CD4-positive, alpha-beta T cell treated with Interleukin-17A for 4 hours (primary cell): ENCODE results near the gene MYH7.

Experiments
- DNase-seq: peaks from one replicate; pipeline ENCODE4 v3.0.0-alpha.2; 2020; ENCODE audit warnings: mixed read lengths

Gene MYH7

DNA sequence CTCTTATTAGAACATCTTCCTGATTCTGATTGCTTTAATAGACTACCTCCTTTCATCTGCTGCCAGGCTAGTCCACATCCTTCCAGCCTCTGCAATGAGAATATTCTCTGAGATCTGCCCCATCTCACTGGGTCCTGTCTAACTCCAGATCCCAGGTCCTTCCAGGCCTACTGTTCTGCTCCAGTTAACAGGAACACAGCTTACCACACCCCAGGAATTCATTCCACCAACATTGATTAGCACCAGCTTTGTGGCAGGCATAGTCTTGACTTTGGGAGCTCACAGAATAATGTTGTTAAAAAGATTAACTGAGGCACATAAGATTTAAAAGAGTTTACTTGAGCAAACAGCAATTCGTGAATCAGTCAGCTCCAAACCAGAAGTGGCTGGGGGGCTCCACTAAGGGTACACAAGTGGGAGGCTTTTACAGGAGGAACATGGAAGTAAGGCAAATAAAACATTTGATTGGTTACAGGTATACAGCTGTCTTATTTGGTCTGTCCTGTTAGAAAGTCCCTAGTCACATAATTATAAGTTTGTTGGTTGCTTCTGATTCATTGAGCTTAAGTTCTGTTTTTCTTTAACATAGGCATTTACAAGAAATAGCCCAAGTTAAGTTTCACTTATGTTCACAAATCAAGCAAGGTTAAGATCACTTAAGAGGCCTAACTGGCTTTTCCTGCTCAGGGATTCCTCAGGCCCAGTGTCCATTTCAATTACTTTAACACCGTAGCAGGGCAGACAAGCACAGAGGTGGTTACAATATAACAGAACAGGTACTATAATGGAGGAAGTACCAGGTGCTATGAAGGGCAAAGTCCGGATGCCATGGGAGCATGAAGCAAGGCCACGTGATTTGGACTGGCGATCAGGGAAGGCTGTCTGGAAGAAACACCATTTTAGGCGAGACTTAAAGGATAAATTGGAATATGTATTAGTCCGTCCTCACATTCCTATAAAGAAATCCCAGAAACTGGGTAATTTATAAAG lies 12.2 kb upstream of the MYH7 start:
- DNase-seq, result no peak

DNA sequence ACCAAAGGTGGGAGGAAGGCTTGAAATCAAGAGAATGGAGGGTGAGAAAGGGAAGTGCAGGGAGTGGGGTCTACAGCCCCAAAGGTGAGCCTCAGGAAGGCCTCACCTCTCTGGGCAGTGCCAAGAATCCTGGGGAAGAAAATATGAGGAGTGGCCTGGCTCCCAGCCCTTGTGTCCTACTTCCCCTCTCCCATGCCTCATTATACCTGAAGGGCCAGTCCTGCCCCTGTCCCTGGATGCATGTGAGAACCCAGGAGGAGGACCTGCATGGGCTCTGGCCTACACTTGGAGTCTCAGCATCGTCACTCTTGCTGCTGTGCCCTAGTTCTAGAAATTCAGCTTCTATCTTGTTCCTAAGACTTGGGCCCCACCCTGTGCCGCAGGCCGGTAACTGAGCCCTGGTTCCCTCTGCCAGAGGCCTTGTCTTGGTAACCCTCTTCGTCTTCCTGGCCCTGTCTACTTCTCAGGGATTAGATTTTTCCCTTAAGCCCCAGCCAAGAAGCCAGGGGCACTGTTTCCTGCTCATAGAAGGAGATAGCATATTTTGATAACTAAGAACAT lies 10.9 kb upstream of the MYH7 start:
- no peak for DNase-seq

DNA sequence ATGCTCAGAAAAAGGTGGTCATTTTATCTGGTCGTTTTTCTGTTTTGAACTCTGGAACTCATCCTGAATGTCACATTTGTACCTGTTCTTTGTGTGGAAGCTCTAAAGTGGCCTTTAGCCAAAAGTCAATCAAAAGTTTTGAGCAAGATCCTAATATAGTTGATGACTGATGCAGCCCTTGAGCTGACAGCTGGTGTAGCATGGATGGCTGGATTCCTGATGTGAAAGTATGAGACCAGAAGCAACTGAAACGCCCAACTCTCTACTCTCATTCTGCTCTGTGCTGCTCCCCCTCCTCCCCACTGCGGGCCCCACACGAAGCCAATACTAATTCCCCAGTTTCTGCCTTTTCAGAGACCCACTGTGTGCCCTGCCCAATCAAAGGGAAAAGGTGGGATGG lies 10.3 kb upstream of the MYH7 start:
- DNase-seq, result no peak

DNA sequence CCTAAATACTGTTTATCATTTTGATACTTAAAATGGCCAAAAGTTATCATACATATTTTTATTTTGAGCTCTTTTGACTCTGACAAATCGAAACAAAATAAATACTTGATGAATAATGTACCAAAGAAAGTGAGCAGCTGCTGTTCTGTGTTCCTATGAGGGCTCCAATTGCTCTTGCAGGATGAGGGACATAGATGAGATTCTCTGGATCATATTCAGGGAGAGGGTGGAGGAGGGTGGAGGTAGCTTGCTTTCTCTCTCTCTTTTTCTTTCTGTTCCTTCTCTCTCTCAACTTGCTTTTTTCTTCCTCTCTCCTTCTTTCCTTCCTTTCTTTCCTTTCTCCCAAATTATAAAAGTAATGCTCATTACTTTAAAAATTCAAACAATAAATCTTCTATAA lies 8.9 kb upstream of the MYH7 start:
- DNase-seq, result no peak

DNA sequence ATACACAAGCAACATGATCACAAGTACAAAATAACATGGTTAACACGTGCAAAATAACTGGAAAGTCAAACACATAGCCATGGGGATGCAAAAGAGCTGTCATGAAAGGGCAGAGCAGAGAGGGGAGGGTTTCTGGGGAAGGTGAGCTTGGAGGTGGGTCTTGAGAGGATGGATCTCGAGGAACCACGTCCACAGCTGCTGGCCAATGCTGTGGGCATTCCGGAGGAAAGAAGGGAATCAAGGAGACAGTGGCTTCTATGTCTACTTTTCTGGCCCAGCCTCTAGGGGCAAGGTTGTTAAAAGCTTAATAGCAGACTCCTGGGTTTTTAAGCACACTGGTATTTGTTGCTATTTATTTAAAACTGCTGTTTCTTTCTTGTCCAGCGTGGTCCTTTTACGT lies 8.4 kb upstream of the MYH7 start:
- no peak for DNase-seq

DNA sequence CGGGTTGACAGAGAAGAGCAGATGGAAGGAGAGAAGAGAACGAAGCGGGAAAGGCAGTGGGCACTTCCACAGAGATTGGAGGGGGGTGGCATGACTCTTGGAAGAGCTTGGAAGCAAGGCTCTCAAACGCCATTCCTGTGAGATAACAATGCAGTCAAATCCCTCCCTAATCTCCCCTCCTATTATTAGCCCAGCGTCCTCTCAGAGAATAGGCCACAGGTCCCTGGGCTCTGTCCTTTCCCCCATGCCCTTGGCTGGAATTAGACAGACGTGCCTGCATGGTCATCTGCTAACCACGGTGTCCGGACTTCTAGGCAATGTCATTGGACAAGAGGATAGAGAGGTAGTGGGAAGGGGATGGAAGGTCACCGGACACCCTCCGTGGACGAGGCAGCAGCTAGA lies 8.0 kb upstream of the MYH7 start:
- no peak for DNase-seq

DNA sequence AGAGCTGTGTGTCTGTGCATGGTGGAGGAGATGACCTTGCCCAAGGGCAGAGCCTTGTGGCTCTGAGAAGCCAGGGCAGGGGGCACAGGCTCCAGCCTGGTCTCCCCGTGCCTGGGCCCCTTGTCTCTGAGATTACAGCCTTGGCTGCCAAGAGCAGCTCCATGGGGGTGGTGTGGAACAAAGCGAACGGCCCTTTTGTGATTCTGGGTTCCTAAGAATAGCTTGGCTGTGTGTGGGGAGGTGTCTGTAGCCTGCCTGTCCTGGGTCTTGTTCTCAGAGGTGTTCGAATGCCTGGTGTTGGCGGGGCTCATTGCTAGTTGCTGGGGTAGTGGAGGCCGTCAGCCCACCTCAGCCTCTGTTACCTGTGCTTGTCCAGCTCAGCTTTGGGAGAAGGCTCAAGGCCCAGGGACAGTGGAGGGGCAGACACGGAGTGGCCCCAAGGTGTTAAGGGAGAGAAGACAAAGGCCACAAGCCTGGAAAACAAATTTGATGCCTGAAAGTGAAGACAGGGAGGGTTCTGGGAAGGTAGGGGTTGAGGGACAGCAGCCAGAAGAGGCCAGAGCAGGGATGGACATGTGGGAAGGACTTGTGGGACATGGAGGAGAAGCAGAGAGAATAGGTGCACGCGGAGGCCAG lies 7.4 kb upstream of the MYH7 start:
- no peak for DNase-seq

DNA sequence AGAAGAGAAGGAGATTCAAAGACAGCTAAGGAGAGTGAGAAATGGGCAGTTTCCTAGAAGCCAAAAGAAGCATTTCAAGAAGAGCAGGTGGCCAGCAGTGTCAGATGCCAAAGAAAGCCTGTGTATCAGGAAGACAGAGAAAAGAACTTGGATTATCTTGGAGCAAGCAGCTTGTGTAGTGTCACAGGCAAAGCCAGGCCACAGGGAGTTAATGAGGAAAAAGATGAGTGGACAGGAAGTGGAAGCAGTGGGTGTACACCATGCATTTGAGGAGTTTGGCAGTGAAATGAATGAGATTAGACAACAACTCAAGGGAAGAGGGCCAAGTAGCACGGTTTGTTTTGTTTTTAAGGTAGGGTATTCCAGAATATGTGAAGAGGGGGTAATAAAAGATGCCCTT lies 5.6 kb upstream of the MYH7 start:
- no peak for DNase-seq

DNA sequence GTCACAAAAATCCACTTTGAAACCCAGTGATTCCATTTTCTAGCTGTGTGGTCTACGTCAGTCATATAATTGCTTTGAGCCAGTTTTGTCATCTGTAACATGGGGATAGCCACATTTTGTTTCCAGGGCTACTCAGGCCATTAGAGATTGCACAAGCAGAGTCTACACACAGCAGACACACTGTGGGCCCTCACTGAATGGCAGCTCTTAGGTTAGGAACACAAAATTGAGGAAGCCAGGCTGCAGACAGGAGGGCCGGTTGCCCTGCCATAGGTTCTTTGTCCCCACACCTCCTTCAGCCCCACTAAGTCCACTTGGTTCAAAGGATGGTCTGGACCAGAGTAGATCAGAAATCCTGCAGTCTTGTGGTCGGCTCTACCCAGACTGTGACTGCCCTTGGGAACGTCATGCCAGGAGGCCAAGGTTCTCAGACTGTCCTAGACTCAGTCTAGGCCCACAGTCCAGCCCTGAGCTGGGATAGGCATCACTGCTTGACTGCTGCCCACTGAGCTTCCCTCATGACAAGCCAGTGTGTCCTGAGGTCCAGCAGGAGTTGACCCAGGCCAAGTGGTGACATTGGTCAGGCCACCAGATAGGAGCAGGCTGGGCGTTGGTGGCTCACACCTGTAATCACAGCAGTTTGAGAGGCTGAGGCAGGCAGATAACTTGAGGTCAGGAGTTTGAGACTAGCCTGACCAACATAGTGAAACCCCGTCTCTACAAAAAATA lies 3.8 kb upstream of the MYH7 start:
- no peak for DNase-seq

DNA sequence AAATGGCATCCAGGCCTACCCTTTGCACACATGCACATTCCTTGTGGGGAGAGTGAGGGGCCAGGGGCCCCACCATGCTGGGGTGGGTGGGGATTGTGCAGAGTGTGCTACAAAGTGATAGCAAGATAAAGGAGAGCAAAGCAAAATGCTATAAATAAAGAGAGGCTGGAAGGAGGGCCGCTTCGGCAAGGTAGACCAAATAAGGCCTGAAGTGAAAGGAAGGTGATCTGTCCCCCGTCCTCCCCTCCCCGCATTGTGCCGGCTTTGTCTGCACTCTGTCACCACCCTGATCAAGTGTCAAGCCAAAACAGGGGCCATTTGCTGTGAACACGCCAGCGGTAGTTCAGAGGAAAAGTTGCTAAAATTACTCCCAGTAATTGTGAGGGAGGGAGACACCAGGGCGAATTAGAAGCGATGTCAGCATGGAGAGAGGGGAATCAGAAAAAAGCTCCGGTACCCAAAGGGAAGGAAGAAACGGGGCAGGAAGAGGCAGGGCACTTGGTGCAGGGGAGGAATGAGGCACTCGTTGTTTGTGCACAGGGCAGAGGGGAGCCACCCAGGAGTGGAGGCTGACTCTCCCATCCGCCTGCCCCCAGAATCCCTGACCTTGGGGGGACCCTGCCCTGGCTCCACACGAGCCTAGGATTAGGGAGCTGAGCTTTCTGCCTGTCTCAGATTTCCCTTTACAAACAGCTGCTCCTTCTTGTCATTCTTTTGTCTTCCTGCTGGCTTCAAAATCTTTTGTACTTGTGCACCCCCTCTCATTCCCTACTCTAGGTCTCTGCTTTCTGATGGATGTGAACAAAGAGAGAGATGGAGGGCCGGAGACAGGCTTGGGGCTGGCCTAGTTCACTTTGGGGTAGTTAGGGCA lies 2.9 kb upstream of the MYH7 start:
- no peak for DNase-seq

DNA sequence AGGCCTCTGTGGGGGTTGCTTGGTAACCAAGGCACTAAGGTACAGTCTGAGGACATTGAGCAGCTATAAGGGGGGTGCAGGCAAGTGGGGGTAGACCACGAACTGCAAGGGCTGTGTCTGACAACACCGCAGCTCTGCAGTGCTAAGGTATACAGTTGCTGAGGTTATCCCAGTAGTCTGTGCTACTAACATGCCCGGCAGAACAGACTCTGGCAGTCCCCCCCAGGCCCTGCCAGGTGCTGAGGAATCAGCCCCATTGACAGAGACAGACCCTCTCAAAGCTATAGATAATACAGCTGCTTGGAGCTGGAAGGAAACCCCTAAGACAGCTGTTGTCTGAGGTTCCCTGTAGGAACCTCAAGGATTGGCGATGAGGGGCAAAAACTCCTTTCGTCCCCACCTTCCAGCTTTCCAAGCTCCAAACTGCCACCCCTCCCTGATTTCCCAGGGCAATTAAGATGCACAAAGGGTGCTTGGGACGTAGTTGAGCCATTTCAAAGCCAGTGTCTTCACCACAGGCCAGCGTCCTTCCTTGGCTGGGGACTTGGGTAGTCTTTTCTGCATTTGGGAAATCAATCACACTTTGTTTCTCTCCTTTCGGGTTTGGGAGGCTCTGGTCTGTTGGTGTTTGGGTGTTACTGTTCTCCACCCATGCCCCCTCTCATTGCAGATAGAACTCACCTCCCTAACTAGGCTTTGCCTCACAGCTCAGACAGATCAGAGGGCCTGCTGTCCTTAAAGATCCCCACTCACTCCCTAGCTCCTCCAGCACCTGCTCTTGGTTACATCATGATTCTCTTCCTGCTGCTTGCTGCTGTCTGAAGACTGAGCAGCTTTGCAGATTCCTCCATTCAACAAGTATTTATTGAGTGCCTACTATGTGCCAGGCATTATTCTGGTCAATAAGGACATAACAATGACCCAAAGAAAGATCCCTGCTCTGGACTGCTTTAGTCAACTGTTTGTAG lies 2.0 kb upstream of the MYH7 start:
- DNase-seq, result no peak

DNA sequence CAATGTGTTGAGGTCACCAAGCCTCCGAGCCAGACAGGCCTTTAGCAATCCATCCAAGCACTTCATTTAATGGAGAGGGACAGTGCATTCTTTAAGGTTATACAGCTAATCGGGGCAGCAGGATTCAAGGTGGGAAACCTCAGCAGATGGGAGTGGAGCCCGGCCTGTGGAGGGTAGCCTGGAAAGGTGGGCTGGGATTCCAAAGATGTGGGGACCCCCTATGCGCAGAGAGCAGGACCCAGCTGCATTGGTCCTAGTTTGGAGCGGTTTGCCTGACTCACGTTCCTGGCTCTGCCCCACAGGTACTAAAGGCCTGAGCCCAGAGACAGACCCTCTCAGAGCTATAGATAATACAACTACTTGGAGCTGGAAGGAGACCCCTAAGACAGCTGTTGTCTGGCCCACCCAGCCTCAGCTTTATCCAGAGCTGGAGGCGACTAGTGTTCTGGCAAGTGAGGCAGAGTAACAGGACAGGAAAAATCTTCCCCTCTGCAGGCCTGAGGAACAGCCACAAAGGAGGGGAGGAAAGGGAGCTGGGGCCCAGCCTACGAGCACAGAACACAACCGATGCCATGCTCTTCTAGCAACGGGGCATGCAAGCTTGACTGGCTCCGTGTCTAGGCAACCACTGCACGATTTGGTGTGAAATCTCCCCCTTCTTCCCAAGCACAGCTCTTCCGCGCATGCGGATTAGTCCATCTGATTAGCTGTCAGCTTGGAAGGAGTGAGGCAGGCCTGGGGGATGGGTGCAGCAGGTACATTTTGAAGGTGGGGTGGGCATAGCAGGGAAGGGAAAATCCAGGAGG lies 1.1 kb upstream of the MYH7 start:
- DNase-seq, result no peak

DNA sequence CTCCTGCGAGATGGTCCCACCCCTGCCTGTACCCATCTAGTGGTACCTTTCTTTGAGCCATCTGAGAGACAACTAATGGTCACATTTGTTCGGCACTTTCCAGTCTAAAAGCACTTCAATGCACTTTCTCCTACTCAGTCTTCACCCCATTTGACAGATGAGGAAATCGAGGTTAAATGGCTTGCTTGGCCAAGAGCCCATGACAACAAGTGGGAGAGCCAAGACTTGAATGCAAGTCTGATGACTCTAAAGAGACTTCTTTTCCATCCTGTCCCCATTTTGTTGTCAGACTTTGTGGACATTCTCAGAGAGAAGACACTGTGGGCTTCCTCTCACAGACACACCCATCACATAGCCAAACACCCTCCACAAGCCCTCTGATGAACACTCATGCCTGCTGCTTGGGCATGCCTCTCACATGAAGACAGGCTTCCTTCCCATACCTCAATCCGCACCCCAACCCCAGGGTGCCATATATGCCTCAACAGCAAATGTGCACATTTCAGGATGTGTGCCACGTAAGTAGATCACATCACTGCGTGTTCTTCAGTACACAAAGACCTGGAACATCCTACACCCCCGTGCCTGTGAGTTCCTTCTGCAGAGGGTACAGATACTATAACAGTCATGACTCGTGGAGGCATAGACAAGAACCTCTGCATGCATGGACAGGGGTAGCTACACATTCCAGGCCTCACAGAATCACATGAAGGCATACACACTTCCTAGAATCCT lies 805 bp downstream of the MYH7 start:
- DNase-seq, result no peak

DNA sequence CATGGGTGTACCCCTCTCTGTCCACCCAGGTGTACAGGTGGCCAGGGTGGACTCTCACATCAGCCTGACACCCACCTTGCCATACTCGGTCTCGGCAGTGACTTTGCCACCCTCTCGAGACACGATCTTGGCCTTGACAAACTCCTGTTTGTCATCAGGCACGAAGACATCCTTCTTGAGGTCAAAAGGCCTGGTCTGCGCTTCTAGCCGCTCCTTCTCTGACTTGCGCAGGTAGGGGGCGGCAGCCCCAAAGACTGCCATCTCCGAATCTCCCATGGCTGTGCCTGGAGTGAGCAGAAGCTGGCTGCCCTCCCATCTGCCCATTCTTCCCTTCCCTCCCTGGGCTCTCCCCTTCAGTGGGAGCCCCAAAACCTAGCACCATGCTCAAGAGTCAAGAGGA lies 2.0 kb downstream of the MYH7 start:
- no peak for DNase-seq

DNA sequence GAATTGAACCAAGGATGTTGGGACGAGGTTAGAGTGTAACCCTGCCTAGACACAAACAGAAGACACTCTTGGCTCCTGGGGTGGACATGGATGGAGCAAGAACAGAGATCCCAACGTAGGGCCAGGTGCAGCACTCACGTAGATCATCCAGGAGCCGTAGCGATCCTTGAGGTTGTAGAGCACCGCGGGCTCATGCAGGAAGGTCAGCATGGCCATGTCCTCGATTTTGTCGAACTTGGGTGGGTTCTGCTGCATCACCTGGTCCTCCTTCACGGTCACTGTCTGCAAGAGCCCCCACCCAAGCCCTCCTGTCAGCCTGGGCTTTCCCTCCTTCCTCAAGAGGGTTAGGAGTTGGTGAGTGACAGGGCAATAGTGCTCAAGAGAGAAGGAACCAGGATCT lies 2.5 kb downstream of the MYH7 start:
- DNase-seq, result no peak

DNA sequence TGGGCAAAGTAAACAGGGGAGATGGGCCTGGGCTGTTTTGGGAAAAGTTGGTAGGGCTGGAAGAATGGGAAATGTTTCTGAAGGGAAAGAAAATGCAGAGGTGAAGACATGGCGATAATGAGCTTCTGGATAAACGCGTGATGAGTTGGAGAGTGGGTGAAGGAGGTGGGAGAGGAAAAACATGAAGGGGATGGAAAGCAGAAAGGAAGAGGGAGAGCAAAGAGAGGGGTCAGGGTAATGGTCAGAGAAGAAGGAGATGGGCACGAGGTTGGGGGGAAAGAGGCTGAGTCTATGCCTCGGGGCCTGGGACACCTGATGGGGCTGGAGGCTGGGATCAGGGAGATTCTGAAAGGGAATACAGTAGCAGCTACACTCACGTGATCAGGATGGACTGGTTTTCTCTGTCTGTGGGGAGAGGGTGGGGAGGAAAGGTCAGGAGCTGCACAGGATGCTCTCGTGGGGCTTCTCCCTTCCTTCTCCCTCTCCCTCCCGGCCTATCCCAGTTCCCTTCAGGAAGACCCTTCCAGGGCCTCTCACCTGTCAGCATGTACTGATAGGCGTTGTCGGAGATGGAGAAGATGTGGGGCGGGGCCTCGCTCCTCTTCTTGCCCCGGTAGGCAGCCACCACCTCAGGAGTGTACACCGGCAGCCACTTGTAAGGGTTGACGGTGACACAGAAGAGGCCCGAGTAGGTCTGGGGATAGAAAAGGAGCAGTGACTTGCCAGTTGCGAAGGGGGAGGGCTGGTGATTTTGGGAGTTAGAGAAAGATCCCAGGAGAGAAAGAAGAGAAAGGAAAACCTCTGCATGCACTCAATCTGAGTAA lies 3.1 kb downstream of the MYH7 start:
- no peak for DNase-seq

DNA sequence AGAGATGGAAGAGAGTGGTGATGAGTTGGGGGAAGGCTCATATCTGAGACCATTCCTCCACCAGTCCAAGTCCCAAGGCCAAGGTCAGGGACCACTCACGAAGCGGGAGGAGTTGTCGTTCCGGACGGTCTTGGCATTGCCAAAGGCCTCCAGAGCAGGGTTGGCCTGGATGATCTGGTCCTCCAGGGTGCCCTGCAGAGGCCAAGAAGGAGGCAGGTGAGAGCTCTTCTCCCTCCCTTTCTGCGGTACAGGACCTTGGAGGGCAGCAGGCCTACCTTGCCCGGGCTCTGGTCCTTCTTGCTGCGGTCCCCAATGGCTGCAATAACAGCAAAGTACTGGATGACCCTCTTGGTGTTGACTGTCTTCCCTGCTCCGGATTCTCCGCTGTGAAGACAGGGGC lies 4.0 kb downstream of the MYH7 start:
- DNase-seq, result no peak

DNA sequence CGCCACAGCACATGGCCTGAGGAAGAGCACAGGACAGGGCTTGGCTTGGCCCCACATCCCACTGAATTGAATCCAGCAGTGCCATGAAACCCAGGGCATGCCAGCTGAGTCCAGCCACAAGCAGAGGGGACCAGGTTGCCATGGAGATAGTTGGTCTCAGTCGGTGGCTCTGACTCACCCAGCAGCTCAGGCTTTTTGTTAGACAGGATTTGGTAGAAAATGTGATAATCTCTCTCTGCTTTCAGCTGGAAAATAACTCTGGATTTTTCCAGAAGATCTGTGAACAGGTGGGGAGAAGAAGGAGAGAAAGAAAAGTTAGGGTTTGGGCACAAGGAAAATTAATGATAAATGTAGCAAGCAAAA lies 4.8 kb downstream of the MYH7 start:
- no peak for DNase-seq
